Measurements from ENCODE around the gene CTSC.
"Not testable (repeated sequence)": the region's sequence is repeated elsewhere in the genome, so short reads cannot be mapped to it uniquely, and the experiment has no call there.

CTSC gene

GRCh38 chr11:88330826-88331428, 6.6 kb downstream of the CTSC start:
- no peak for TF ChIP-seq CTCF (IDR thresholded peaks at IDR 0.05; ENCODE audit: borderline replicate concordance, insufficient read depth, low read depth, low read length)
- no peak overlapping the region for H3K4me3 ChIP-seq (ENCODE audit: low read depth, low read length)

- H3K4me3 ChIP-seq (ENCODE audit: low read depth, low read length) = no peak overlapping the region
- TF ChIP-seq CTCF (IDR thresholded peaks at IDR 0.05; ENCODE audit: borderline replicate concordance, insufficient read depth, low read depth, low read length) = no peak
Observed at GRCh38 chr11:88329563-88330250, 7.8 kb downstream of the CTSC start.

GRCh38 chr11:88327462-88328143, 9.9 kb downstream of the CTSC start:
- no peak for TF ChIP-seq CTCF (IDR thresholded peaks at IDR 0.05; ENCODE audit: borderline replicate concordance, insufficient read depth, low read depth, low read length)
- H3K4me3 ChIP-seq (ENCODE audit: low read depth, low read length) = no peak overlapping the region

GRCh38 chr11:88327061-88327460, 10.5 kb downstream of the CTSC start:
- no peak for TF ChIP-seq CTCF (IDR thresholded peaks at IDR 0.05; ENCODE audit: borderline replicate concordance, insufficient read depth, low read depth, low read length)
- no peak overlapping the region for H3K4me3 ChIP-seq (ENCODE audit: low read depth, low read length)

GRCh38 chr11:88326099-88326498, 11.4 kb downstream of the CTSC start:
- no peak for TF ChIP-seq CTCF (IDR thresholded peaks at IDR 0.05; ENCODE audit: borderline replicate concordance, insufficient read depth, low read depth, low read length)
- H3K4me3 ChIP-seq (ENCODE audit: low read depth, low read length) = no peak overlapping the region

- H3K4me3 ChIP-seq (ENCODE audit: low read depth, low read length) = no peak overlapping the region
- no peak for TF ChIP-seq CTCF (IDR thresholded peaks at IDR 0.05; ENCODE audit: borderline replicate concordance, insufficient read depth, low read depth, low read length)
Observed at GRCh38 chr11:88324562-88325345, 12.8 kb downstream of the CTSC start.

- not testable (repeated sequence) for H3K4me3 ChIP-seq (ENCODE audit: low read depth, low read length)
Observed at GRCh38 chr11:88322881-88323280, 14.7 kb downstream of the CTSC start.

GRCh38 chr11:88321412-88321811, 16.1 kb downstream of the CTSC start:
- not testable (repeated sequence) for H3K4me3 ChIP-seq (ENCODE audit: low read depth, low read length)

Data from GM12875 (cell line).